Mesothelial cell of epicardium (in vitro differentiated cells): Measurements from ENCODE around the gene PIEZO2. TPM values are rescaled to one million over a fixed set of nuclear protein-coding genes. Genes with fewer than 3 reads are reported as not detected.

Experiments
- DNase-seq, 2 experiments: peaks; one replicate each; pipeline ENCODE4 v3.0.0; 2021; ENCODE audit warnings: low spot score in 2 of 2; ENCODE audit not compliant: unreplicated experiment in 2 of 2
- H3K27ac Mint-ChIP-seq: 2 replicates; pipeline ENCODE4 v1.8.0; 2021; ENCODE audit warnings: mixed read lengths
- H3K27me3 Mint-ChIP-seq: 2 replicates; pipeline ENCODE4 v1.8.0; 2021; ENCODE audit warnings: low read depth, mixed read lengths
- H3K36me3 Mint-ChIP-seq: 2 replicates; pipeline ENCODE4 v1.8.0; 2021; ENCODE audit warnings: mixed read lengths
- H3K4me1 Mint-ChIP-seq: 2 replicates; pipeline ENCODE4 v1.8.0; 2021; ENCODE audit warnings: mixed read lengths
- H3K4me3 Mint-ChIP-seq: 2 replicates; pipeline ENCODE4 v1.8.0; 2021; ENCODE audit warnings: mild to moderate bottlenecking, moderate library complexity, mixed read lengths
- H3K9me3 Mint-ChIP-seq: 2 replicates; pipeline ENCODE4 v1.8.0; 2021; ENCODE audit warnings: mixed read lengths
- total RNA-seq: library from RNA; stranded (reverse); gene quantifications from 3 replicates; pipeline ENCODE4 v1.2.1, GENCODE V29; 2021
- TF ChIP-seq, protein P1 (sequence below): fragments of 200-600 bp; sonication (generic); IDR thresholded peaks from one replicate; pipeline ENCODE4 v1.5.0; 2021; ENCODE audit warnings: antibody characterized with exemption; ENCODE audit not compliant: unreplicated experiment

The PIEZO2 gene
- total RNA-seq, 1 donor from 2014 or later: 36.7 TPM

DNA sequence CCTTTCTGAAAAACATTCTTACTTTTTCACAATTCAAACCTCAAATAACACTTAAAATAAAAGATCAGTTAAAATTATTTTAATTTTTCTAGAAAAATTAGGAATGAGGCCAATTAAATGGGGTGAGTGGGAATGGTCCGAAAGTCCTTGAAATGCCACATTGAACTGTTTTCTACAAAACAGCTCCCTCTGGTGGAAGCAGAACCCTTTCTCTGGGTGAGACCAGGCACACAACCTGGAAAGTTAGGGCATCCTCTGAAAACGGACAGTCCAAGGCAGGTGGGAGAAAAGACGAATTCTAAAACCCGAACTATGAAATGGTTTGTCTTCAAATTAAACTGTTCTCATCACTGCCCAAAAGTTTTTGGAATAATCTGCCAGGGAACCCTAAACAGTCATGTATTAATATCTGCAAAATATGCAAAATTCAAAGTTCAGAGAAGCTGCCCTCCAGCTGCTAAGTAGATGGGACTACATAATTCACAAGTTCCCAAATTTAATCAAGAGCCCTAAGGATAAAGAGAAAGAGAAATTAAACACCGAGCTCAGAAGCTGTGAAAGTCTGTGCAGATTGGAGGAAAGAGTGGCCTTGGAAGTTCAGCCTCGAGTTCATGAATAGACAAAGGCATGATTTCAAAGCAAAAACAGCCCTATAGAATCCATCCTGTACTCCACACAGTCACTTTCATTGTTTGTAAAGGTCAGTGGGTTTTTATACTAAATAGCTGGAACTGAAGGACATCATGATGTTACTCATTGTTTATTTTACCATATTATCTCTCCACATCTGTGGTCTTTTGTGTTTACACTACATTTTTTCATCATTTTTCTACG, 108.3 kb downstream of the PIEZO2 start:
- Mint-ChIP-seq H3K27ac (no peak overlapping the region), H3K4me3 (no peak overlapping the region), H3K4me1 (peaks cover 20% of the 10 kb centered on the region), H3K27me3 (no peaks in the 10 kb centered on the region), H3K9me3 (peaks cover 7% of the 10 kb centered on the region), H3K36me3 (peaks cover 5% of the 10 kb centered on the region)
- TF ChIP-seq, protein P1, sequence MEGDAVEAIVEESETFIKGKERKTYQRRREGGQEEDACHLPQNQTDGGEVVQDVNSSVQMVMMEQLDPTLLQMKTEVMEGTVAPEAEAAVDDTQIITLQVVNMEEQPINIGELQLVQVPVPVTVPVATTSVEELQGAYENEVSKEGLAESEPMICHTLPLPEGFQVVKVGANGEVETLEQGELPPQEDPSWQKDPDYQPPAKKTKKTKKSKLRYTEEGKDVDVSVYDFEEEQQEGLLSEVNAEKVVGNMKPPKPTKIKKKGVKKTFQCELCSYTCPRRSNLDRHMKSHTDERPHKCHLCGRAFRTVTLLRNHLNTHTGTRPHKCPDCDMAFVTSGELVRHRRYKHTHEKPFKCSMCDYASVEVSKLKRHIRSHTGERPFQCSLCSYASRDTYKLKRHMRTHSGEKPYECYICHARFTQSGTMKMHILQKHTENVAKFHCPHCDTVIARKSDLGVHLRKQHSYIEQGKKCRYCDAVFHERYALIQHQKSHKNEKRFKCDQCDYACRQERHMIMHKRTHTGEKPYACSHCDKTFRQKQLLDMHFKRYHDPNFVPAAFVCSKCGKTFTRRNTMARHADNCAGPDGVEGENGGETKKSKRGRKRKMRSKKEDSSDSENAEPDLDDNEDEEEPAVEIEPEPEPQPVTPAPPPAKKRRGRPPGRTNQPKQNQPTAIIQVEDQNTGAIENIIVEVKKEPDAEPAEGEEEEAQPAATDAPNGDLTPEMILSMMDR: peak; percentile 72
- DNase-seq: no peak

DNA sequence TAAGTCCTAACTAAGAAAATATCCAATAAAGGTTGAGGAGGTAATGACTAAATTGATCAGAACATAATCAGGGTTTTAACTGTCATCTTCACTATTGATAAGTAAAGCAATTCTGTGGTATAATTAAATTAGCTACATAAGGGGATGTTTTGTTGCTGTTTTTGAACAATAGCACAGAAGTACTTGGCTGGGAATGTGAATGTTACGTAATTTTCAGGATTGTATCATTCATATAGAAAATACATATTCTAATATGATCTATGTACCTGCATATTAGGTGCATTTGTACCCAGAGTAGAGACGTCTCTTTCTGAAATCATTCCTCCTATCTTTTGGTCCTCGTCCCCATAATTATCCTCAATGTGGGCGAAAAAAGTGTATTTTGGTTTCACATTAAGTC, 109.0 kb downstream of the PIEZO2 start:
- no peak overlapping the region for H3K27ac Mint-ChIP-seq
- TF ChIP-seq, protein P1: no peak
- H3K9me3 Mint-ChIP-seq: peaks cover 5% of the 10 kb centered on the region

DNA sequence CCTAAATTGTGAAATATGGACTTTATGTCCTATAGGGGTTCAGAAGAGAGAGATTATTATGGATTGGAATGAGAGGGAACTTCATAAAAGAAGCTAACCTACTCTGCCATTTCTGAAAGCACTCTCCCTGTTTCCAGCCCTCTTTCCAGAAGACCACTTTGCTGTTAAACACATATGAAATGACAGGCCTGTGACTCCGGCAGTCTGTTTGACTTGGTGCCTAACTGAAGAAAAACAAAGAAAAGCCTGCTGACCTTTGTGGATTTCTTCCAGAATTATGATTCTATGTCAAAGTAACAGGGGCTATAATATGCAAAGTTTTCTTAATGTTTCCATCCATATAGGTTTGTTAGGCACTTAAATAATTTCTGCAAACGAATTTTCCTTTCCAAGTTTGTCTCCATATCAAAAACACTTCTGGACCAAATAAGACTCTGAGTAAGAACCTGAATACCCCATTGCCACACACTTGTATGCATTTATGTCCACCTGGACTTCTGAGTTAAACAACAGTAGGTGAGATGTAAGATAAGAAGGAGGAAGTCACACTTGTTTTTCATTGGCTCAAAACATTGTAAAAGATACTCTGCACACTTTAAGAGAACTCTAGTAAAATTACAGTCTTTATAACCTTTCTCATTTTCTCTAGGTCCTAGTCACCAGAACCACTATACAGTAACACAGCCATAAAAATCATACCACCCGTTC, 111.7 kb downstream of the PIEZO2 start:
- Mint-ChIP-seq H3K4me3 (no peak overlapping the region), H3K9me3 (no peaks in the 10 kb centered on the region), H3K27me3 (no peaks in the 10 kb centered on the region), H3K27ac (no peak overlapping the region), H3K4me1 (peaks cover 20% of the 10 kb centered on the region), H3K36me3 (no peaks in the 10 kb centered on the region)
- TF ChIP-seq, protein P1: no peak
- no peak for DNase-seq

More for the DNA sequence above, 109.0 kb downstream of the PIEZO2 start:
- no peak for DNase-seq
- H3K36me3 Mint-ChIP-seq: peaks cover 5% of the 10 kb centered on the region
- H3K4me1 Mint-ChIP-seq: peaks cover 20% of the 10 kb centered on the region
- no peaks in the 10 kb centered on the region for H3K27me3 Mint-ChIP-seq
- no peak overlapping the region for H3K4me3 Mint-ChIP-seq

DNA sequence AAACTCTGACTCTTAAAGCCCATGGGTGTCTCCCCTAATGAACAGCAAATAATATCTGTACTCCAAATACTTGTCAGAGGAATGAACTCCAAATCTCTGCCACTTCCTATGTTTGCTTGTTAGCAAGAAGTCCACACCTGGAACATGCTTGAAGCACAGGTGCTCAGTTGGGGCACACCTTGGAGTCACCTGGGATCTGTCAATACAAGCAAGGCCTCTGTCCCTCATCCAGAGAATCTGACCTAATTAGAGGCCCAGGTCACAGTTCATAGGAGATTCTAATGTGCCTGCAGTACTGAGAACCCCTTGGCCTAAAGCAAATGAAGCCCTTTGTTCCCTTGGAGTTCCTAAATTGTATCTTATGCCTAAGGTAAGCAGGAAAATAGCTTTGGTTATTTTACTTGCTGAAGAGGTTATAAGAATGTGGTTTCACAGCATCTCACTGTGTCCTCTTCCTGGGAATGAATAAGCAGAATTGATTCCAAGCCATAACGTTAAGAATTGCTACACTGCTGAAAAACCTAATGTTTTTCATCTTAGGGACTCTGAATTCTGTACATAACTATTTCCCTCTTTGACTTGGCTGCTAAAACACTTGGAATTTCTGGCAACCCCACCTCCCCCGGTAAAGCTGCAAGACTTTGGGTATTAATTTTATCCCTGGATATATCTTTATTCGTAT, 113.4 kb downstream of the PIEZO2 start:
- H3K9me3 Mint-ChIP-seq: no peaks in the 10 kb centered on the region
- no peaks in the 10 kb centered on the region for H3K36me3 Mint-ChIP-seq
- TF ChIP-seq, protein P1: no peak
- H3K27ac Mint-ChIP-seq: no peak overlapping the region
- DNase-seq: no peak
- H3K4me3 Mint-ChIP-seq: no peak overlapping the region
- no peaks in the 10 kb centered on the region for H3K27me3 Mint-ChIP-seq
- peaks cover 12% of the 10 kb centered on the region for H3K4me1 Mint-ChIP-seq

GRCh38 chr18:11035376-11035775, 114.0 kb downstream of the PIEZO2 start:
- Mint-ChIP-seq H3K4me3 (no peak overlapping the region), H3K4me1 (peaks cover 11% of the 10 kb centered on the region), H3K36me3 (no peaks in the 10 kb centered on the region), H3K27ac (no peak overlapping the region), H3K27me3 (no peaks in the 10 kb centered on the region), H3K9me3 (no peaks in the 10 kb centered on the region)
- TF ChIP-seq, protein P1: no peak
- no peak for DNase-seq
